ENCODE results near the gene IGFN1.

Gene IGFN1

DNA sequence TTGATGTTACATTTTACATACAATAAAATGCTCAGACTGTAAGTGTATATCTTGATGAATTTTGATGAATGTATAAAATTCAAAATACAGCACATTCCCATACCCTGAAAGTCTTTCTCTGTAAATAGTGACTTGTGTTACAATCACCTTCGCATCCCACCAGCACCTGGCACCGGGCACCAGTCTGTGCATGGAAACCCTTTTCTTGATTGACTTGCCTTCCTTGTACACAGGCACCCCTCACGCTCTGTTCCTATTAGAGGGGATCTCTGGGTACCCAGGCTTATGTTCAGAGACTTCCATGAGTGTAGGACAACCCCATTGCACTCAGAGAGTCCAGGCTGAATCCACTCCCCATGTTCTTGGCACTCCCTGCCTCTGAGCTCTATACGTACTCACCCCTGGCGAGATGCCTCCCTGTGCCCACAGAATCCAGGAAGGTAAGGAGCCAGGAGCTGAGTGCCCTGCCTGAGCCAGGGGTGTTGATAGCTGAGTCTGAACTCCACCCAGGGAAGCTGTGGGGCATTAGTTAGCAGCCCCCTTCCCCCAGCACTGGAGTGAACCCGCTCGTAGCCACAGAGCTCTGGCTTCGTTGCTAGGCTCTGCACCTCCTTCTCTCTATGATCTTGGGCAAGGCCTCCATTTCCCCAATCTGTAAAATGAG, 70.2 kb downstream of the IGFN1 start:
- DNase-seq (ENCODE audit: low spot score) = peak; percentile 9
- in situ Hi-C loops (cut with MboI; ENCODE audit: low sequenced_read_pairs, unreplicated experiment) = no loop called here
- TF ChIP-seq, protein P1, sequence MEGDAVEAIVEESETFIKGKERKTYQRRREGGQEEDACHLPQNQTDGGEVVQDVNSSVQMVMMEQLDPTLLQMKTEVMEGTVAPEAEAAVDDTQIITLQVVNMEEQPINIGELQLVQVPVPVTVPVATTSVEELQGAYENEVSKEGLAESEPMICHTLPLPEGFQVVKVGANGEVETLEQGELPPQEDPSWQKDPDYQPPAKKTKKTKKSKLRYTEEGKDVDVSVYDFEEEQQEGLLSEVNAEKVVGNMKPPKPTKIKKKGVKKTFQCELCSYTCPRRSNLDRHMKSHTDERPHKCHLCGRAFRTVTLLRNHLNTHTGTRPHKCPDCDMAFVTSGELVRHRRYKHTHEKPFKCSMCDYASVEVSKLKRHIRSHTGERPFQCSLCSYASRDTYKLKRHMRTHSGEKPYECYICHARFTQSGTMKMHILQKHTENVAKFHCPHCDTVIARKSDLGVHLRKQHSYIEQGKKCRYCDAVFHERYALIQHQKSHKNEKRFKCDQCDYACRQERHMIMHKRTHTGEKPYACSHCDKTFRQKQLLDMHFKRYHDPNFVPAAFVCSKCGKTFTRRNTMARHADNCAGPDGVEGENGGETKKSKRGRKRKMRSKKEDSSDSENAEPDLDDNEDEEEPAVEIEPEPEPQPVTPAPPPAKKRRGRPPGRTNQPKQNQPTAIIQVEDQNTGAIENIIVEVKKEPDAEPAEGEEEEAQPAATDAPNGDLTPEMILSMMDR (IDR thresholded peaks at IDR 0.05; ENCODE audit: borderline replicate concordance, control extremely low read depth, extremely low read depth, insufficient read depth, missing control alignments) = no peak

DNA sequence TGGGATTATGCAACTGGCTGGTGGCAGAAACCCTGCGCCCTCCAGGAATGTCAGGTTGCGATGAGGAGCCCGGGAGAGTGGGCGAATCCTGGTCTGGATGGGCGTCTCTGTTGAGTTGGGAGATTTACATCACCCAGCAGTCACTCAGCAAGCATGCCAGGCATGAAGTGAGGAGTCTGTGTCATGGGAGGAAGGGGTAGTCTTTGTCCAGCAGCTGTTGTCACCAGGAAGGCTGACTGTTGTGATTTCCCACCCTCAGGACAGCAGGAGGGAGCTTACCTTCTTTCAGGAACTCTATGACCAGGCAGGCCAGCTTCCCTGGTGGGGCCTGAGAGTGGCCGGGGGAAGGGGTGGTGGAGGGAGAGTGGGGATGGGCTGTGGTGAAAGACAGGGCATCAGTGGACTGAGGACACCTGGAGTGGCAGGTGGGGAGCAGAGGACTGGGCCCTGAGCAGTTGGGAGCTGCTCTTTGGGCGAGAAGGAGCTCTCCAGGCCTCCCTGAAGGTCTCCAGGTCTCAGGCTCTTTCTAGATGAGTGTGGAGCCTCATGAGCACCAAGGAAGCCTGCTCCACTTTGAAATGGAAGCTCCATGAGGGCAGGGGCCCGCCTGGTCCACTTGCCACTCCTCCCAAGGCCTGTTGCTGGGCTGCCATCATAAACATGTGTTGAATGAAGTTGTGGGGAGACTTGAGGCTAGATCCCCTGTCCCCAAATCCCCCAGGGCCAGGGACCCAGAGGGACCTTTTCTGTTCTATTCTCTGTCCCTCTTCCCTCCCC, 71.3 kb downstream of the IGFN1 start:
- in situ Hi-C loops (cut with MboI; ENCODE audit: low sequenced_read_pairs, unreplicated experiment) = no loop called here
- TF ChIP-seq, protein P1 (IDR thresholded peaks at IDR 0.05; ENCODE audit: borderline replicate concordance, control extremely low read depth, extremely low read depth, insufficient read depth, missing control alignments) = no peak
- DNase-seq (ENCODE audit: low spot score) = peak; percentile 10

DNA sequence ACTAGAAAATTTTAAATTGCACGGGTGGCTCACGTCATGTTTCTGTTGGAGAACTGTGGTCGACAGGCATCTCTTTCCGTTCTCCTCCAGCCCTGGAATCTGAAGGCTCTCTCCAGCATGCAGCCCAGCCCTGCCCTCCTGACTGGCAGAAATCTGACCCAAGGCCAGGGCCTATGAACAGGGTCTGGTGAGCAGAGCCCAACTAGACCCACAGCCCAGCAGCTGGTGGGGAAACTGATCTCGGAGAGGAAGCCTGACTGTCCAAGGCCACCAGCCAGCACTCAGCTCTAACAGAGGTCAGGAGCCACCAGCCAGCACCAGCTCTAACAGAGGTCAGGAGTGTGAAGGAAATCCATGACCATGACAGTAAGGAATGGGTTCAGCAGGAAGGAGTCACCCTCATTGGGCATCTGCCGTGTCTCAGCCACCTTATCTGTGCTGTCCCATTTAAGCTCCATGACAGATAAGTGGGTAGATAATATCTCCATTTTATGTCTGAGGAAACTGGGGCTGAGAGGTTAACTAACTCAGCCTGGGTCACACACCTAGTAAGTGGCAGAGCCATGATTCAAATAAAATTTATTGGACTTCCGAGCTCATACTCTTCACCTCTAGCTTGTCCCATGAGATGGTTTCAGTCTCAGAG, 72.5 kb downstream of the IGFN1 start:
- in situ Hi-C loops (cut with MboI; ENCODE audit: low sequenced_read_pairs, unreplicated experiment) = no loop called here
- TF ChIP-seq, protein P1 (IDR thresholded peaks at IDR 0.05; ENCODE audit: borderline replicate concordance, control extremely low read depth, extremely low read depth, insufficient read depth, missing control alignments) = no peak
- DNase-seq (ENCODE audit: low spot score) = no peak

DNA sequence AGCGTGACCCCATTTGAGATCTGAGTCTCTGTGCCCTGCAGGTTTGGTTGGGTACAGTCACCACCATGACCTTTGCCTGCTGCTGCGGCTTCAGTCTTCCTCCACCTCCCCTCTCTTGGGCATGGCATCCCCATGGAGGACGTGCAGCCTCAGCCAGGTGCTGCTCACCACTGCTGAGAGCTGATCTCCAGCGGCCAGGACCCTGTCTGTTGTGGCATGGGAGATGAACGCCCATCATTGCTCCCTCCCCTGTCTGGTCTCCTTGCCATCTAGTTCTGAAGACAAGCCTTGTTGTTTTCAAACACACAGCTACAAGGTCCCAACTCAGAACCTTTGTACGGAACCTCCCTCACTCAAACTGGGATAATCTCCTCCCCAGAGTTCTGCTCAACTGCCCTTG, 73.4 kb downstream of the IGFN1 start:
- TF ChIP-seq, protein P1 (IDR thresholded peaks at IDR 0.05; ENCODE audit: borderline replicate concordance, control extremely low read depth, extremely low read depth, insufficient read depth, missing control alignments) = no peak
- in situ Hi-C loops (cut with MboI; ENCODE audit: low sequenced_read_pairs, unreplicated experiment) = no loop called here
- no peak for DNase-seq (ENCODE audit: low spot score)

DNA sequence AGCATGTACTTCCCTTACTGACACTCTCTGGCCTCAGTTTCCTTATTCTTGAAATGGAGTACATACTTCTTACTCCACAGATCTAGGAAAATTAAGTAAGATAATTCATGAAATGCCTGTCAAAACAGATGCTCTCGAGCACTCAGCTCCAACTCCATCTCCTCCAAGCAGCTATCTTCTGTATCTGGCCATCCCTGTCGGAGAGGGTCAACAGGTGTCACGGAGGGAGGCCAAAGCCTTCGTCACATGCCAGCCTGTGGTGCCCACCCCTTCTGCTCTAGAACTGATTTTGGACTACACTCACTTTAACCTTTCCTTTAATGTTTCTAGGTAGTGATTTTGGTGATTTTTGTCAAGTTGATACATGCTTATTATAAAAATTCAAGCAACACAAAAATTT, 73.9 kb downstream of the IGFN1 start:
- no peak for DNase-seq (ENCODE audit: low spot score)
- in situ Hi-C loops (cut with MboI; ENCODE audit: low sequenced_read_pairs, unreplicated experiment) = no loop called here
- TF ChIP-seq, protein P1 (IDR thresholded peaks at IDR 0.05; ENCODE audit: borderline replicate concordance, control extremely low read depth, extremely low read depth, insufficient read depth, missing control alignments) = no peak

DNA sequence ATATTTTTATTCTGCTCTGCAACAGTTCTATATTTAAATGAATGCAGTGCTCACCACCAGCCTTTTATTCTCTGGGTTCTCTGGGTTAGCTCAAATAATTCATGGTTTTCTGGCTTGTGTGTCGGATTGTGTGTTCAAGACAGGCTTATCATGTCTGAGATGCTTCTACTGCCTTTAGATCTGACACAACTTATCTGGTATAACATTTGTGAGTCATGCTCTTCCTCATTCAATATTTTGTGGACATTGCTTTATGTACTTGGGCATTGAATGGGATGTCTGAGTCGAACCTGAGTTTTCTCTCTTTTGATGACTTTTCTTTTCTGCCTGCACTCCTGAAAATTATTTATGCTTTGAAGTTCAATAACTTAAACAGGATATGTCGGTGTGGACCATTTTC, 75.1 kb downstream of the IGFN1 start:
- TF ChIP-seq, protein P1 (IDR thresholded peaks at IDR 0.05; ENCODE audit: borderline replicate concordance, control extremely low read depth, extremely low read depth, insufficient read depth, missing control alignments) = no peak
- in situ Hi-C loops (cut with MboI; ENCODE audit: low sequenced_read_pairs, unreplicated experiment) = no loop called here
- DNase-seq (ENCODE audit: low spot score) = no peak
